ENCODE results near the gene CFAP77. TPM values are rescaled to one million over a fixed set of nuclear protein-coding genes. Genes with fewer than 3 reads are reported as not detected.

The CFAP77 gene
- total RNA-seq, 1 experiment from 2014 or later: 0.11 TPM

- no peak overlapping the region for H3K27ac ChIP-seq (ENCODE audit: low read length)
- H3K79me2 ChIP-seq (ENCODE audit: low read length): no peaks in the 10 kb centered on the region
- no peak overlapping the region for H3K9ac ChIP-seq (ENCODE audit: low read length)
- H2AFZ ChIP-seq (ENCODE audit: low read length): no peak overlapping the region
- no peaks in the 10 kb centered on the region for H3K27me3 ChIP-seq (ENCODE audit: low read length)
- BruUV-seq (replicated peaks): no TSS peak
- H3K9me2 ChIP-seq (replicated peaks; ENCODE audit: low read length): no peaks in the 10 kb centered on the region
- H3K4me3 ChIP-seq (ENCODE audit: low read length): no peak overlapping the region
- no peaks in the 10 kb centered on the region for H3K4me1 ChIP-seq (ENCODE audit: insufficient read depth, low read length)
- intact Hi-C loops (cut with micrococcal nuclease): no loop called here
- no peaks in the 10 kb centered on the region for H3K36me3 ChIP-seq (ENCODE audit: low read depth, low read length)
- H3F3A ChIP-seq (ENCODE audit: low read length, unreplicated experiment): no peaks in the 10 kb centered on the region
- TF ChIP-seq EZH2 (IDR thresholded peaks at IDR 0.05; ENCODE audit: low read length, unreplicated experiment) (no peak), CTCF (conservative IDR thresholded peaks at IDR 0.05; ENCODE audit: low read depth, low read length) (no peak), EZH2phosphoT487 (IDR thresholded peaks at IDR 0.05; ENCODE audit: borderline replicate concordance, low read length) (no peak)
- ATAC-seq (no peak), DNase-seq (no peak)
- POLR2A ChIA-PET (ENCODE audit: unreplicated experiment): no interaction called here
- no peaks in the 10 kb centered on the region for H3K9me3 ChIP-seq (ENCODE audit: low read length)
- H4K20me1 ChIP-seq (ENCODE audit: low read length): no peaks in the 10 kb centered on the region
- CTCF ChIA-PET: no interaction called here
- H3K4me2 ChIP-seq (ENCODE audit: low read length): no peak overlapping the region
Observed at GRCh38 chr9:132365986-132366385, 44.0 kb upstream of the CFAP77 start.

- Histone ChIP-seq H3K4me2 (ENCODE audit: low read length) (no peak overlapping the region), H3K27me3 (ENCODE audit: low read length) (no peaks in the 10 kb centered on the region), H3K36me3 (ENCODE audit: low read depth, low read length) (no peaks in the 10 kb centered on the region), H3K27ac (ENCODE audit: low read length) (no peak overlapping the region), H4K20me1 (ENCODE audit: low read length) (no peaks in the 10 kb centered on the region), H3K9me3 (ENCODE audit: low read length) (no peaks in the 10 kb centered on the region), H3K4me3 (ENCODE audit: low read length) (no peak overlapping the region), H3K9ac (ENCODE audit: low read length) (no peak overlapping the region), H3F3A (ENCODE audit: low read length, unreplicated experiment) (no peaks in the 10 kb centered on the region), H3K79me2 (ENCODE audit: low read length) (no peaks in the 10 kb centered on the region), H2AFZ (ENCODE audit: low read length) (no peak overlapping the region), H3K9me2 (replicated peaks; ENCODE audit: low read length) (no peaks in the 10 kb centered on the region), H3K4me1 (ENCODE audit: insufficient read depth, low read length) (no peaks in the 10 kb centered on the region)
- ATAC-seq (no peak), DNase-seq (no peak)
- POLR2A ChIA-PET (ENCODE audit: unreplicated experiment): no interaction called here
- intact Hi-C loops (cut with micrococcal nuclease): no loop called here
- CTCF ChIA-PET: no interaction called here
- no peak for TF ChIP-seq EZH2phosphoT487 (IDR thresholded peaks at IDR 0.05; ENCODE audit: borderline replicate concordance, low read length)
- BruUV-seq (replicated peaks): no TSS peak
Observed at GRCh38 chr9:132366481-132366880, 43.5 kb upstream of the CFAP77 start.

- Histone ChIP-seq H4K20me1 (ENCODE audit: low read length) (no peaks in the 10 kb centered on the region), H3K9me2 (replicated peaks; ENCODE audit: low read length) (no peaks in the 10 kb centered on the region), H3K4me3 (ENCODE audit: low read length) (no peak overlapping the region), H3K9ac (ENCODE audit: low read length) (no peak overlapping the region), H2AFZ (ENCODE audit: low read length) (no peak overlapping the region), H3K27ac (ENCODE audit: low read length) (no peak overlapping the region), H3F3A (ENCODE audit: low read length, unreplicated experiment) (no peaks in the 10 kb centered on the region), H3K9me3 (ENCODE audit: low read length) (no peaks in the 10 kb centered on the region), H3K36me3 (ENCODE audit: low read depth, low read length) (no peaks in the 10 kb centered on the region), H3K79me2 (ENCODE audit: low read length) (no peaks in the 10 kb centered on the region), H3K4me1 (ENCODE audit: insufficient read depth, low read length) (no peaks in the 10 kb centered on the region), H3K4me2 (ENCODE audit: low read length) (no peak overlapping the region), H3K27me3 (ENCODE audit: low read length) (no peaks in the 10 kb centered on the region)
- ChIA-PET CTCF (no interaction called here), POLR2A (ENCODE audit: unreplicated experiment) (interaction anchor here (0.6 kb wide), 1 partner anchor 14 kb away, joined by 4 read pairs; no protein-coding TSS in a partner anchor)
- no peak for ATAC-seq
- no TSS peak for BruUV-seq (replicated peaks)
- intact Hi-C loops (cut with micrococcal nuclease): no loop called here
- DNase-seq: no peak
- TF ChIP-seq CTCF (conservative IDR thresholded peaks at IDR 0.05; ENCODE audit: low read depth, low read length) (no peak), EZH2phosphoT487 (IDR thresholded peaks at IDR 0.05; ENCODE audit: borderline replicate concordance, low read length) (no peak), EZH2 (IDR thresholded peaks at IDR 0.05; ENCODE audit: low read length, unreplicated experiment) (no peak)
Observed at GRCh38 chr9:132367613-132368313, 42.2 kb upstream of the CFAP77 start.

All from PC-3 (cell line).